Inflammatory macrophage (primary cell): ENCODE measurements around the gene TSPAN17.
"Not testable (repeated sequence)": the region's sequence is repeated elsewhere in the genome, so short reads cannot be mapped to it uniquely, and the experiment has no call there.

Experiments
- DNase-seq, 2 donors: peaks; one replicate each; pipeline ENCODE4 v3.0.0-alpha.2; 2020 to 2022
- total RNA-seq, 18 experiments: gene quantifications; one replicate each; lab custom pipeline; 2026; ENCODE audit warnings: mixed read lengths in 6 of 18, inconsistent platforms in 2 of 18; lab: John Stamatoyannopoulos, UW

Gene TSPAN17
- total RNA-seq = 18.0 to 208 (median 60.9) reads per million in 18 experiments

- peak; percentile 100 for DNase-seq
Measured at GRCh38 chr5:176647030-176647842, at the start of gene TSPAN17. Gene TSPAN17 (plus strand): TSS chr5:176647484. CDS start chr5:176647616, 132 bp downstream.

GRCh38 chr5:176599749-176600430 lies 47.4 kb upstream of the TSPAN17 start:
- DNase-seq = not testable (repeated sequence)

- no peak for DNase-seq
Measured at GRCh38 chr5:176601901-176602482, 45.3 kb upstream of the TSPAN17 start.

- no peak for DNase-seq
Measured at GRCh38 chr5:176603091-176603490, 44.2 kb upstream of the TSPAN17 start.

DNA sequence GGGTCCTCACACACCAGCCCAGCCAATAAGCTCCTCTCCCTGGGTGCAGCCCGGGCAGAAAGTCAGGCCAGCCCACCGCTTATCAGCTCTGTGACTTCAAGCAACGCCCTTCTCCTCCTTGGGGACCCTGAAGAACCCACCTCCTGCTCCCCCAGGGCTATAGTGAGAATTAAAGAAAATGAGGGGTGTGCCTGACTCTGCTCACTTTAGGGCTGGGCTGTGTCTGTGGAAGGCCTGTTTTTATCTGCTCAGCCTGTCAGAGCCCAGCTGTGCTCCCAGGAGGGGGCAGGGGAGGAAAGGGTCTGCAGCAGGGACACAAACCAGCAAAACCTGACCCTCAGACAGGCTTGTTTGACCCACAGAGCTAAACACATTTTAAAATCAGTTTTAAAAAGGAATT lies 41.3 kb upstream of the TSPAN17 start:
- DNase-seq = no peak

GRCh38 chr5:176606875-176607274 lies 40.4 kb upstream of the TSPAN17 start:
- DNase-seq = no peak

DNA sequence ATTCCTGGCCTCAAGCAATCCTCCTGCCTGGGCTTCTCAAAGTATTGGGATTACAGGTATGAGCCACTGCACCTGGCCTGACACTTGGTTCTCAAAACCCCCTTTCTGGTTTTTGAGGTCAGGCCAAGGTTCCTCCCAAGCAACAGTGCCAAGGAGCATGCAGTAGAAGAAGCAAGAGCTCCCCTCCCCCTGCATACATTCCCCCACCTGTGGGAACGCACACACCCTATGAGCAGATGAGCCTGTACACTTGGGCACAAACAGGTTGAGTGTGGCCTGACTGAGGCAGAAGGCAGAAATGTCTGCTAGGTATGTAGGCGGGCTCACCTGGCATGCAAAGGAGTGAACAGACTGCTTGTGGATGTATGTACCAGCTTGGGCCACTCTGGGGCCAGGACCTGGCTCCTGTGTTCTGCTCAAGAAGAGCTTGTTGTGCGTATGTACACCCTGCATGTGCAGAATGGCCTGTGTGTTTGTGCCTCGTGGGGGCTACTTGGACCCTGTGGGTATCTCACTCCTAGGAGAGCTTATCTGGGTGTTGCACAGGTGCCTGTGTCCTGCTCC lies 39.1 kb upstream of the TSPAN17 start:
- DNase-seq = no peak

- DNase-seq = no peak
Measured at GRCh38 chr5:176608937-176609723, 38.2 kb upstream of the TSPAN17 start.

GRCh38 chr5:176609724-176610434 lies 37.4 kb upstream of the TSPAN17 start, which contains the start of gene GPRIN1:
Gene GPRIN1 (minus strand): TSS chr5:176610156. CDS start chr5:176599834, 10,322 bp downstream.
- DNase-seq = peak; percentile 26 to 48

- no peak for DNase-seq
Measured at GRCh38 chr5:176610435-176610773, 36.9 kb upstream of the TSPAN17 start.

GRCh38 chr5:176611435-176611834 lies 35.8 kb upstream of the TSPAN17 start:
- DNase-seq = peak; percentile 71 to 81

- DNase-seq = no peak
Measured at GRCh38 chr5:176612008-176612407, 35.3 kb upstream of the TSPAN17 start.

DNA sequence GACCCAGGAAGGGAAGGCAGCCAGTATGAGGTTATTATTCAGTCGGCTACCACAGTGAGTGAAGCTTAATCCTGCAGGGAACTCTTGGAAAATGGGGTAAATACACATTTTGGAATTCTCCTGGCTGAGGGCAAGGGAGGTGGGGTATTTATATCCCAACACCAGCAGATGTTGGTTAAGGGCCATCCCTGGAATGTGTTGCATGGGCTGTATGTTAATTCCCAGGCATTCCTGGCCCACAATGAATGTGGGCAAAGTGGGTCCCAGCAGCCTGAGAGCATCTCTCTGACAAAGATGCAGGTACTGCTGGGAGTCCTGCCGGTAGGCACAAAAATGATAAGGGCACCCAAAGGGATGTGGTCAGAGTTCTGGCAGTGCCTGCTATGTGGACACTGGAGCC lies 34.4 kb upstream of the TSPAN17 start:
- no peak for DNase-seq

DNA sequence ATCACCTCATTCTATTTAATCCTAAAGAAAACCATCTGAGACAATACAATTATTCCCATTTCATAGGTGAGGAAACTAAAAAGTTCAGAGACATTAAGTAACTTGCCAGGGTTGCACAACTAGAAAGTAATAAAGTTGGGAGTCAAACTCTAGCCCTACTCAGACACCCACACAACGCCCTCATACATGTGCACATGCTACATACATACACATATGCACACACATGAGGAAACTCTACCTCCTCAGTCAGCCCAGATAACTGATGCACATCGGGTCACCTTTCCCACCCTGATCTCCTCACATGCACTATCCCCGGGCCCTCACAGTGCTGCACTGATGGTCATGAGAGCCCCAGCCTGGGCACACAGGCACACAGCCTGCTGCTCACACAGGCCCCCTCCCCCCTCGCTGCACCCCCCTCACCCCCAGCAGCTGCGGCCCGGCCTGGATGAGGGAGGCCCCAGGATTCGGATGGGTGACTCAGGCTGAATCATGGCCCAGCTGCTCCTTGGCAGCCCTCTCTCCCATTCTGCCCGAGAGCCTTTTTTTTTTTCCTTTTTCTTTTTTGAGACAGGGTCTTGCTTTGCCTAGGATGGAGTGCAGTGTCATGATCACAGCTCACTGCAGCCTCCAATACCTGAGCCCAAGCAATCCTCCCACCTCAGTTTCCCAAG lies 32.3 kb upstream of the TSPAN17 start:
- DNase-seq = no peak

GRCh38 chr5:176616511-176616910 lies 30.8 kb upstream of the TSPAN17 start:
- no peak for DNase-seq

- DNase-seq = no peak
Measured at GRCh38 chr5:176618783-176619182, 28.5 kb upstream of the TSPAN17 start.

DNA sequence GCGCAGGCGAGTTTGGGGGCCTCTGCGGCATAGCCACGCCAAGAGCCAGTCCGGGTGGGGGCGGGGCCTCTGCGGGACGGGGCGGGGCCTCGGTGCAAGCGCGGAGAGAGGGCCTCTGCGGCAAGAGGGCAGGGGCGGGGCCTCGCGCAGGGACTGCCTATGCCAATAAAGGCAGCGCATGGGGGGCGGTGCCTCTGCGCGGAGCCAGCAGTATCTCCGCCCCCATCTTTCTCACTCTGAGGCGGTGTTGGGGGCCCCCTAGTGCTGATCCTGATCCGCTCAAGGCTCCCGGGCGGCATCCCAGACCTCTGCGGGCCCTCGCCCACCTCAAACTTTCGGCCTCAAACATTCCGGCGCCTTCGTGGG lies 28.1 kb upstream of the TSPAN17 start:
- peak; percentile 32 to 33 for DNase-seq

DNA sequence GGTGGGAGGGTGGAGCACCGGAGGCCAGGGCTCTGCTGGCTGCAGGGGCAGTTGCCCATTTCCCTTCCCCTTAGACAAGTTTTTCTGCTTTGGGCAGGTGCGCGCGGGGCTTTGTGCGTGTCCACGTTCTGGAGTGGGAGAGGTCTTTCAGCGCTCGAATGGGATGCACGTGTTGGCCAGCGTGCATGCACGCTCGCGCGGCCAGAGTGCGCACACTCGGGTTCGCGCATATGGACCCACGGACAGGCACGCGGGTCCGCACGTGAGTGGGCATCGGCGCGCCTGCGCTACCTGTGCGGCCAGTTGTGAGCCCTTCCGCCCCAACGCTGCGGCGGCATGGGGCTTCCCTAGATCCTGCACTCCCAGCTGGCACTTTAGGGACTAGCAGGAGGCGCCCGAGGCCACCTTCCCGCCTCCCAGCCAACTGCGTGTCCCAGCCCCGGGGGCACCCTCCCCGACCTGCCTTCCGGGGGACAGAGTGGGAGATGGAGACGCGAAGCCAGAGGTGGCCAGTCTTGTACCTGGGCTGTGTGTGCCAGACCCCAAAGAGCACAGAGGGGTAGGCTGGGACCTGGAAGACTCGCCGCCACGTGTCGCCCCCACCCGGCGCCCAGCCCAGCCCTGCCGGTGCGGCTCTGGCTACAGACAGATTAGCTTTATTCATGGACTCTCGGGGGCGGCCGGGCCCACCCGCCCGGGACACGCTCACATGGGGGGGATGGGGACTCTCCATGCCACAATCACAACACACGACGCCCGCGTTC lies 27.5 kb upstream of the TSPAN17 start:
- no peak for DNase-seq

GRCh38 chr5:176620333-176620981 lies 26.8 kb upstream of the TSPAN17 start:
- DNase-seq = peak; percentile 28 to 55

- peak in 1 of 2 donors; percentile 11 for DNase-seq
Measured at GRCh38 chr5:176621661-176622079, 25.6 kb upstream of the TSPAN17 start.
